HG03095 (cell line): Measurements from ENCODE around the gene EMP2.
"Not testable (repeated sequence)": the region's sequence is repeated elsewhere in the genome, so short reads cannot be mapped to it uniquely, and the experiment has no call there.

Experiments used
- ATAC-seq: cut with Tn5 transposase; IDR thresholded peaks from one replicate; pipeline ENCODE4 v1.9.1; 2021; ENCODE audit warnings: moderate library complexity; ENCODE audit not compliant: unreplicated experiment

EMP2 gene, protein sequence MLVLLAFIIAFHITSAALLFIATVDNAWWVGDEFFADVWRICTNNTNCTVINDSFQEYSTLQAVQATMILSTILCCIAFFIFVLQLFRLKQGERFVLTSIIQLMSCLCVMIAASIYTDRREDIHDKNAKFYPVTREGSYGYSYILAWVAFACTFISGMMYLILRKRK

DNA sequence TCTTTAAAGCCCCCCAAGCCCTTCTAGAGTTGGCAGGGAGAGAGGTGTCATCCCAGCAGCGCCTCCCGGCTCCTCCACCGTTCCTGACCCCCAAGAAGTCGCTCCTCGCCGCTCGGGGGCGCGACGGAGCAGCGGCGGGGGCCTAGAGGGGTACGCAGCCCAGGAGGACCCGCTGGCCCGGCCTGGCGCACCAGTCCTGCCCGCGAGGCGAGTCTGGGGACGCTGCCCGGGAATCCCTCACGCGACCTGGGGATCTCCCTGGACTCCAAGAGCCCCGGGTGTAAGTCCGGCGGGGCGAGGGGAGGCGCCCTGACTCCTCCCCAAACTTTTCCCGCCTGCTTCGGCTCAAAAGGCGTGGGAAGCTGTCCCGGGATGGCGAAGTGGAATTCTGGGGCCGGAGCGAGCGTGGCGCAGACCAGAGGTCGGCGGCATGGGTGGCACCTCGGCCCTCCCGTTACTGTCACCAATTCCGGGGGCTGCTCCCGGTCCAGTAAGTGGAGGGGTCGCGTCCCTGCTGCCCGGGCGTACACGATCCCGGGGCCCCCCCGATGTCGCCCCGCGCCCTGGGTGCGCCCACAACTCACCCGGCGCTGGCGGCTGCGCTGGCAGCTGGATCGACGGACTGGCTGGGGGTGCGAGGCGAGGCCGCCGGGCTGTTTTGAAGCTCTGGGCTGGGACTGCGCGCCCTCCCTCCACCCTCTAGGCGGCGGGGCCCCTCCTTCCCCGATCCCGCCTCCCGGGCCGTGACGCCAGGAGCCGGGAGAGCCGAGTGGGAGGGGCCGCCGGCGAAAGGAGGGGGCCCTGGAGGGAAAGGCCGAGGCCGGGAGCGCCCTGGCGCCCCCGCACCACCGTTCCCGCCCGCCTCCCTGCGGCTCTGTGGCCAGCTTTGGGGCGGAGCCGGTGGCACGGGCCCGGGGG lies at the start of gene EMP2:
Gene EMP2 (minus strand): TSS at position 634 of the 918 bp plus-strand sequence. CDS start 32,981 bp downstream, outside the sequence.
- no peak for ATAC-seq

DNA sequence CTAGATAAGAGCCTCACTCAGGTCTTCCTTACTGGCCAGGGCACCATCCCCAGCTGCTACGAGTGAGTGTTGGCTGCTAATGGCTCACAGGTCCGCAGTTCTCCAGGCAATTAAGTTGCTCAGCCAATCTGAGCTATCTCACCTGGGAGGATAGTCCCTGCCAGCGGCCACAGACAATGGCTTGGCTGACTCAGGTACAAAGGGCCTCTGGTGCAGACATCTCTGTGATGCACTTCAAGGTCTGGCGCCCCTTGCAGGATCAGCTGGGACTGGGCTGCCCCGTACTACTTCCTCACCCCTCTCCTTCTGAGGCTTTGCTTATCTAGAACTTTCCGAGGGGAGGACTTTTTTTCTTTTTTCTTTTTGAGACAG lies 49.2 kb upstream of the EMP2 start:
- no peak for ATAC-seq

DNA sequence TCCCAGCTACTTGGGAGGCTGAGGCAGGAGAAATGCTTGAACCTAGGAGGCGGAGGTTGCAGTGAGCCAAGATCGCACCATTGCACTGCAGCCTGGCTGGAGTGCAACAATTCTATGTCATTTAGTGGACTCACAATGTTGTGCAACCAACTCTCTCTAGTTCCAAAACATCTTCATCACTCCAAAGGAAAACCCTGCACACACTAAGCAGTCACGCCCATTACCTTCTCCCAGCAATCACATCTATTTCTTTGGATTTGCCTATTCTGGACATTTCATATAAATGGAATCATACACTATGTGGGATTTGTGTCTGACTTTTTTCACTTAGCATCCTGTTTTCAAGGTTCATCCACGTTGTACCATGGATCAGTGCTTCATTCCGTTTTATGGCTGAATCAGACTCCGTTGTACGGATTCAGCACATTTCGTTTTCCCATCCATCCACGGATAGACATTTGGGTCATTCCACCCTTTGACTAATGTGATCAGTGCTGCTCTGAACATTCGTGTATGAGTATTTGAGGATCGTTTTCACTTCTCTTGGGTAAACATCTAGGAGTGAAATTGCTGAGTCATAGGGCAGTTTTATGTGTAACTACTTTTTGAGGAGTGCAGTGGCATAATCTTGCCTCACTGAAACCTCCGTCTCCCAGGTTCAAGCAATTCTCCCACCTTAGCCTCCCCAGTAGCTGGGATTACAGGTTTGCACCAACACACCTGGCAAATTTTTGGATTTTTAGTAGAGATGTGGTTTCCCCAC lies 45.4 kb upstream of the EMP2 start:
- ATAC-seq, result no peak

DNA sequence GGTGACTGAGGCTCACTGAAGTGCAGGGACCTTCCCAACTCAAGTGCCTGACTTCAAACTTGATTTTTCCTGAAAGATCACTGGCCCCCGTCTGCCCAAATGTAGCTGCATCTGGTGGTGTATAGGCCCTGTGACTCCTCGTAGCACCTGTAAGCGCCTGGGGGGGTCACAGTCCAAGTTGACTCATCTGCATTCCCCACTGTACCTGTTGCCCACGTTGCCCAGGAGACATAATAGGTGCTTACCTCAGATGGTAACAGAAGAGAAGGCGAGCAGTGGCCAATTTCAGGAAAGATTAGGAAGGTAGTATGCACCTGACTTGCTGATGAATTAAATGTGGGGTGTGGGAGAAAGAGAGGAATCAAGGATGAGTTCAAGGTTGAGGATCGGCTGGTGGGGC lies 44.1 kb upstream of the EMP2 start:
- no peak for ATAC-seq

DNA sequence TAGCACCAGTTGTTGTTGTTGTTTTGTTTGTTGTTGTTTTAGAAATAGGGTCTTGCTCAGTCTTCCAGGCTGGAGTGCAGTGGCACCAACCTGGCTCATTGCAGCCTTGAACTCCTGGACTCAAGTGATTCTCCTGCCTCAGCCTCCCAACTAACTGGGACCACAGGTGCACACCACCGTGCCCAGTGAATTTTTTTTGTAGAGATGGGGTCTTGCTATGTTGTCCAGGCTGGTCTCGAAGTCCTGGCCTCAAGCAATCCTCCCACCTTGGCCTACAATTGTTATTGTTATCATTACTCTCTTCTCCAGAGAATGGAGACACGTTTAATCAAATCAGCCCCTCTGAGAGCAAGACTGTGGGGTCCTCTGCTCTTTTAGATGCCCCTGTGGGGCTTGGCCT lies 42.7 kb upstream of the EMP2 start:
- ATAC-seq, result no peak

DNA sequence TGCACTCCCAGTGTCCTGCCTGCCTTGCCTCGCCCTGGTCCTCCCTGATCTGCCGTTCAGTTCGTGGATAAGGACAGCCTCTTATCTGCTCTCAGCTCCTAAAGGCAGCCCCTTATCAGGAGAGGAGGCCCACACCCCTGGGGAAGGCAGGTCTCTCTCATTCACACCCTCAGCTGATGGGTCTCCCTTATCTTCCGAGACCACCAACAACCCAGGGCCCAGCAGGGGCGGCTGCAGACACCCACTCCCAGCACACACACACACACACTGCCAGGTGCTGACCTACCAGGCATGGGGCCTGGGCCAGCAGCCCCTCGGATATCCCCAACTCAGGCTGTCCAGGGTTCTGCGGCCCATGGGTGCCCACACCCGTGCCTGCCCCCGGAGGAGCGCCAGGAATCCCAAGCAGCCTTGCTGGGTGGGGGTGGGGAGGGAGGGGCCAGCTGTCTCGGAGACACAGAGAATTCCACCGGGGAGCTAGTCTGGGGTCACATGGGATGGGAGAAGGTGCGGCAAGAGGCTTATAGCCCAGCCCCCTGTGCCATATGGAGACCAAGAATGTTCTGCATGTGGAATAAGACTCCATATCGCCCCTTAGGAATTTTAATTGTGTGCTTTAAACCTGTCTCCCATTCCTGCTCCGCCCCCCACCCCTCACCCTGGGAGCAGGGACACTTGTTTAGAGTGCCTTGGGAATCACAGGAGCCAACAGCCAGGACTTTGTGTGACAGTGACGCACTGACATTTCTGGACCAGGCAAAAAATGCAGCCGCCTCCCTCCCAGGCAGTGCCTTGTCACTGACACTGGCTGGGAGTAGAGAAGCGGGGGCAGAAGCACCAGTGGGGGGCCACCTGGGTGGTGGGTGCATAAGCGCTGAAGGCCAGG lies 41.9 kb upstream of the EMP2 start:
- ATAC-seq, result no peak

DNA sequence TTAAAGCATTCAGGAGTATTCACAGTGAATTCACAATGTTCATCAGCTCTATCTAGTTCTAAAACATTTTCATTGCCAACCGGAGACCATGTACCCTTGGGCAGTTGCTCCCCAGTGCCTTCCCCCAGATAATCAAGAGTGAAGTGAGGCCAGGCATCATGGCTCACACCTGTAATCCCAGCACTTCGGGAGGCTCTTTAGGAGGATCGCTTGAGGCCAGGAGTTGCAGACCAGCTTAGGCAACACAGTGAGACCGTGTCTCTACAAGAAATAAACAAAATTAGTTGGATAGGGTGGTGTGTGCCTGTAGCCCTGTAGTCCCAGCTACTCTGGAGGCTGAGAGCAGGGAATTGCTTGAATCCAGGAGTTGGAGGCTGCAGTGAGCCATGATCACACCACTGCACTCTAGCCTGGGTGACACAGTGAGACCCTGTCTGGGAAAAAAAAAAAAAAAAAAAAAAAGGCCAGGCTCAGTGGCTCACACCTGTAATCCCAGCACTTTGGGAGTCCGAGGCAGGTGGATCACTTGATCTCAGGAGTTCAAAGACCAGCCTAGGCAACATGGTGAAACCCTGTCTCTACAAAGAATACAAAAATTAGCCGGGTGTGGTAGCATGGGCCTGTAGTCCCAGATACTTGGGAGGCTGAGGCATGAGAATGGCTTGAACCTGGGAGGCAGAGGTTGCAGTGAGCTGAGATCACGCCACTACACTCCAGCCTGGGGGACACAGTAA lies 41.0 kb upstream of the EMP2 start:
- ATAC-seq, result not testable (repeated sequence)

DNA sequence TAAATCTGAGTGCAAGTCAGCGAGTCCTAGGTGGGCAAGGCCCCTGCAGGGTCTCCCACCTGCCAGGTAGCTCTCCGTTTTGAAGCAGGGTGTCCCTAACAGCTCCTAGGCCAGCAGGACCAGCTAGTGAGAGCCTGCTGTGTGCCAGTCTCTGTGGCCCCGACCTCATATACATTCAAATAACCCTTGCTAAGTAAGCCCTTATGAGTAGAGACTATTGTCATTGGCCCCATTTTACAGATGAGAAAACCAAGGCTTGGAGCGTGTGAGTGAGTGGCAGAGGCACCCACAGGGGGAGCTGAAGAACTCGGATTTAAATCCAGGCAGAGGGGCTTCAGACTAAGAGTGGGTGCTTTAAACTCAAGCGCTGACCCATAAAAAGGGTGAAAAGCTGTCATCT lies 39.7 kb upstream of the EMP2 start:
- ATAC-seq, result no peak

DNA sequence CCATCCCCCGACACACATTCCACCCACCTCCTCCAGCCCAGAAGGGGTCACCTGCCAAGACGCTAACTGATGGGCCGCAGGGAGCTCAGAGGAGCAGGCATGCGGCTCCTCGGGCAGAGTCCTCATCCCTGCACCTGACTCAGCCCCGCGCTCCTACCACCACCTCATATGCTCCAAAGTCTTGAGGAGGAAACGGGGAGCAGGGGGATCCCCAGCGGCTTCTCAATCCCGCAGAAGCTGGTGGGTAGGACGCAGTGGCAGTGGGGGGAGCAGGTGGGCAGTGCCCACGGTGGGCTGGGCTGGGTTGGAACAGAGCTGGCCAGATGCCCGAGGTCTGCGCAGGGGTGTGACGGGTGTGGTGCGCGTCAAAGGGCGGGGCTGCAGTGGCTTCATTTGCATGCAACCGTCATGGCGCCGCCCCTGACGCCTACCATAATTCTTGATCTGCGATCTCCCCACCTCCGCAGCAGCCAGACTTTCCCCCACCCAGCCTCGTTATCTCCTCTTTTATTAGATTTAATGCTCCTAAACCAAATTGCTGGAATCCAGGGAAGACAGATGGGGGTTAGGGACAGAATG lies 39.0 kb upstream of the EMP2 start:
- no peak for ATAC-seq

DNA sequence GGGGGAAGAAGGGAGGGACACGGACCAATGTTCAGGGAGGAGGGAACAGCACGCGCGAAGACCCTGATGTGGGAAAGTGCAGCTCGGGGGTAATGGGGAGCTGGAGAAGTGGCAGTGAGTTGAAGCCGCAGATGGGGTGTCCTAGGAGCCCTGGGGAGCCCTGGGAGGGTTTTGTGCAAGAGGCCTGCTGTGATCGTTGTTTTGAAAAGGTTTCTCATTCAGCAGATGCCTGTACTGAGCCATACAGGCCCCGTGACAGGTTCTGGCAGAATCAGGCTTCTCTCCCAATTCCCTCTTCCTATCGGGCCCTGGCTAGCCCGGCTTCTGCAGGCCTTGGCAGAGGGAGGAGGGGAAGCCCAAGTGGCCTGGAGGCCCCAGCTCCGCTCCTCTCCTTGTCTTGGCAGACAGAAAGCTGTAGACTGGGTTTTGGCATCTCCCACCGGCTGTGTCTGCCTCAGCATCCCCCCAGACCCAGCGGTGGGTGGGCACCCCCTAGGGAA lies 38.4 kb upstream of the EMP2 start:
- ATAC-seq, result no peak

DNA sequence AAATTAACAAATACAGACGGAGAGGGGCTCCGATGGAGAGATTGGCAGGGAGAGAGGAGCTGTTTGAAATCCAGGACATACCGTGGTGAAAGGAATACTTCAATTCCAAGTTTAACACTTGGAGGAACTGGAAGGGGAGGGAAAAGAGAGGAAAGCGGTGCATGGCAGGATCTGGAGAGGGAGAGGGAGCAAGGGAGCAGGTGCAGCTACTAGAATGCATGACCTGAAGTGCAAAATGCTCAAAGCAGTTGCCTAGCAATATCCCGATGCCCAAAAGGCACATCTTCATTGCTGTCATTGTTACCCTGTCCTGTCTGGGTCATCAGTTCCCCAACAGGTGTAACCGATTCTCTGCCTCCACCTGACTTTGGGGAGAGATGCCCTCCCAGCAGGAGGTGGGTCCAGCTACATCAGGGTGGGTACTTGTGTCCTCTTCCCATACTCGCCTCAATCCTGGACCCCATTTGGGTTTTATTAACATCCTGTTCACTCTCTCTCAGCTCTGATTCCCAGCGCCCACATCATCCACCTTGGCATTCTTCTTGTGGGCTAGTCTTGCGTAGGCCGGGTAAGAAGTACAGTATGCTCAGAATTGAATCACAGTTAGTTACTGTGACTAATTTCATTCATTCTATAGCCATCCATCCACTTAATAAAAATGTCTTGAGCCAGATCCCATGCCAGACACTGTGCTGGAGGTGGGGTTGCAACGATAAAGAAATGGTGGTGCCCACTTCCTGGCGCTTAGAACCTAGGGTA lies 37.4 kb upstream of the EMP2 start:
- no peak for ATAC-seq

DNA sequence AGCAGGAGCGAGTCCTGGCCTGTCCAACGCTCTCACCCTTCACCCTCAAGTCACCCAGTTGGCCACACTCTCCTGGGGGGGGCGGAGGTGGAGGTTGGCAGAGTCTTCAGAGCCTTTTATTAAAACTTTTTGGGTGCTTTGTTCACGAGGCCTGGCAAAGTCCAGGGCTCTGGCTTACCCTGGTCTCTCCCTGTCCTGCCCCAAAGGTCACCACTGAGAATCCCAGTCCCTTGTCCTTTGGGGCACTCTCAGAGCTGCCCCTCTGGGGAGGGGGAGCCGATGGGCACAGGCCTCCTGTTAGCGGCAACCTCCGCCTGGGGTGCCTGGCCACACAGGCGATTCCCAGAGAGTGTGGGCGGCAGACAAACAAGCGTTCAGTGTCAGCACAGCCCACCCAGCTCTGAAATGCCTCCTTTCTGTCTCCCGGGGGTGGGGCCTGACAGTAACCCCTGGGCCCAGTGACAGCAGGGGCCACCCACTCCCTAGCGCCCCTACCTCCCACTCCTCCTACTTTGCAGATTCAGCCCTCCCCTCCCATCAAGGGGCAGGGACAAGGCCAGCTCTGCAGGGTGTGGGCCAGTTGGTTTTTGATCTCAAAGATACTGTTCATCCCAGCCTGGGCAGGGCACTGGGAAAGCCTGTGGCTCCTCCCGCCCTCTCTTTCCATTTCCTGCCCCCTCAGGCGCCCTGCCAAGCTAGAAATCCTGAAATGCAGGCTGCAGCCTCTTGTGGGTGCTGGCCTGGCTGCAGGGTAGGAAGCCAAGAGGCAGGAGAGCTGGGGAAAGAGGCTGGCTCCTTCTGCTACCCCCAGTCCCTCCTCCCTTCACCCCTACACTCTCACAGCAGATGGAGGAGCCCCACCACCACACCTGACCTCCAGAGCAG lies 36.6 kb upstream of the EMP2 start:
- ATAC-seq, result no peak

DNA sequence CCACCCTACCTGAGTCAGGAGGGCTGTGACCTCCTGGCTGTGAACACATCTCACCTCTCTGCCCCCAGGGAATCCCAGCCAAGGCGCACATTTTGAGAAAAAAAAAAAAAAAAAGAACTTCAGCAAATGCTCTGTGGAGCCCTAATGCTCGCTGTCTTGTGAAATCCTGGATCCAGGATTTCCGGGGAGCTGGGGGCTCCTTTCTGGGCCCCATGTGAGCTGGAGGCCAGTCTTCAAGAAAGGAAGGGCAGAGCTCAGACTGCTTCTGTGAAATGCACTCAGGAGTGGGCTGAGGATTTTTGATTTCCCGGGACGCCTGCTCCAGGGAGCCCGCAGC lies 36.0 kb upstream of the EMP2 start:
- no peak for ATAC-seq

DNA sequence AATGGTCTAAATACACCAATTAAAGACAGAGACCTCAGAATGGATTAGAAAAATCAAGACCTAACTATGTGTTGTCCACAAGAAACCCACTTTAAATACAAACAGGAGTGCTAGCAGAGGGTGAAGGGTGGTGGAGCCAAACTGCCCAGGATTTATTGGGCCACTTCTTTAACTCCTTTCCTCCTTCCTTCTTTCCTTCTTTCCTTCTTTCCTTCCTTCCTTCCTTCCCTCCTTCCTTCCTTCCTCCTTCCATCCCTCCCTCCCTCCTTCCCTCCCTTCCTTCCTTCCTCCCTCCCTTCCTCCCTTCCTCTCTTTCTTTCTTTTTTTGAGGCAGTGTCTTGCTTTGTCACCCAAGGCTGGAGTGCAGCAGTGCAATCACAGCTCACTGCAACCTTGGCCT lies 34.3 kb upstream of the EMP2 start:
- ATAC-seq, result no peak

DNA sequence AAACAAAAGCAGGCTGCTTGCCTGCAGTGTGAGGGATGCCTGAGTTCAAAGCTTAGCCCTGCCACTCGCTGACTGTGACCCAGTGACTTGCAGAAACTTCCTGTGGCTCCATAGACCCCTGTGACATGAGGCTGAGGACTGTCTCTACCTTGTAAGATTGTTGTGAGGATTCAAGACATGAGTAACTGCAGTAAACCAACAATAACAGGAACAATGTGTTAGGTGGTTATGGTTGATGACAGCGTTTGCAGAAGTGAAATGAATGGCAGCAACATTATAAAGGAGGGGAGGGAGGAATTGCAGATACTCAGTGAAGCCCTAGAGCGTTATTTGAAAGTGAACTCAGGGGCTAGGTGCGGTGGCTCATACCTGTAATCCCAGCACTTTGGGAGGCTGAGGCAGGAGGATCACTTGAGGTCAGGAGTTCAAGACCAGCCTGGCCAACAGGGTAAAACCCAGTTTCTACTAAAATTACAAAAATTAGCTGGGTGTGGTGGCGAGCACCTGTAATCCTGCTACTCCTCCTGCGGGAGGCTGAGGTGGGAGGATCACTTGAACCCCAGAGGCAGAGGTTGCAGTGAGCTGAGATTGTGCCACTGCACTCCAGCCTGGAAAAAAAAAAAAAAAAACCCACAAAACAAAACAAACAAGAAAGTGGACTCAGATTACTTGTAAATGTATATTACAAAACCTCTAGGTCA lies 33.5 kb upstream of the EMP2 start:
- ATAC-seq, result no peak

DNA sequence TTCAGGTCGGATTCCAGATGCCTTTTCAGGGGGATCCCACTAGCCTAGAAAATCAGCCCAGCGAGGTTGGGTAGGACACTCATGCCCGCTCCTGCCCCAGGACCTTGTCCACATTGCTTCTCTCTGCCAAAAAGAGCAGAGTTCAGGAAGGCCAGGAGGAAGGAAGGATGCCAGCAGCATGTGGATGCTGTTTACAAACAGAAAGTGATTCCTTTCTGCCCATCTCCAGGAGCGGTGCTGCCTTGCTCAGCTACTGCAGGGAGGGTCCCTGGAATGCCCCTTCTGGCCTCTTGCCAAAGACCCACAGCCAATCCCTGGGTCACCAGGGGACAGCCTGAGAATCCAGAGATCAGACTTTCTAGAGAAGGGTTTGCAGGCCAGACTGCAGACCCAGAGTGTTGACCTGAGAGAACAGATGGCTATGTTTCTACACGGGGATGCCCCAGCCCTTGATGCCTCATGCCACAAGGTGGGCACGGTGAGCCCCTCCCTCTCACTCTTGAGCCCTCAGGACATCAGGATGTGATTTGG lies 32.3 kb upstream of the EMP2 start:
- ATAC-seq, result no peak

DNA sequence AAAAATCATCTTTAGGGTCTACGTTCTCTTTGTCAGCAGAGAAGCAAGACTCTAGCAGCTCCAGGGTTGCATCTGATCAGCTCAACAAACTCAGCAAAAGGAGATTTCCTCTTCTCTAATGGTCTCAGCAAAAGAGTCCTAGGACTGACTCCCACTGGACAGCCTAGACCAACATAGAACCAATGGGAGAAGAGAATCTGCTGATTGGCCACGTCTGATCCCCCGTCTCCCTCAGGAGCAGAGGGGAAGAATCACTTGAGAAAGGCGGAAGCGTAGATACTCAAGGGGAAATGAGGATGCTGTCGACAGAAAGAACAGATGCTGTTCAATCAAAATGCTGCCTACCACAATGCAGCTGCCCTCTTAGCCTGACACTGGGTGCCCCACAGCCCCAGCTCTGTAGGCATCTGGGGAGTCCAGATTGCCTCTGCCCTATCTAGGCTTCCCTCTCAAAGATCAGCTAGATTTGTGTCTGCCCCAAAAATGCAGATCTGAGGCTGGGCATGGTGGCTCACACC lies 31.5 kb upstream of the EMP2 start:
- no peak for ATAC-seq
